GM19035 (cell line): ENCODE measurements around the gene PTGDS.

Experiments
- ATAC-seq: cut with Tn5 transposase; IDR thresholded peaks from one replicate; pipeline ENCODE4 v1.9.1; 2021; ENCODE audit not compliant: unreplicated experiment

The PTGDS gene

DNA sequence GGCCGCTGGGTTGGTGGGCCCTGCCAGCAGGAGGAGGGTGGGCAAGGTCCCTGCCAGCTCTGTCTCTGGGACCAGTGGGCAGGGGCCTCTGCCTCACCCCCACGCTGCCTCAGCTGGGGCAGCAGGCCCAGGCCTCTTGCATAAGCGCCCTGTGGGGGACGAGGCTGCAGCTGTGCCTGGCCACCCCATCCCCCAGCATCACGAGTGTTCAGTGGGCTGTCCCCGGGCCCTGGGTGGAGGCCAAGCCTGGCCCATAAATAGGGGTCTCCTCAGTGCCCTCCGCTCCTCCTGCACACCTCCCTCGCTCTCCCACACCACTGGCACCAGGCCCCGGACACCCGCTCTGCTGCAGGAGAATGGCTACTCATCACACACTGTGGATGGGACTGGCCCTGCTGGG is at the start of gene PTGDS:
PTGDS (plus strand) TSS at position 282 of the 400 bp plus-strand sequence; CDS start at position 357, 75 bp downstream.
- no peak for ATAC-seq

GRCh38 chr9:136928591-136928990 is 48.7 kb upstream of the PTGDS start:
- ATAC-seq: no peak

DNA sequence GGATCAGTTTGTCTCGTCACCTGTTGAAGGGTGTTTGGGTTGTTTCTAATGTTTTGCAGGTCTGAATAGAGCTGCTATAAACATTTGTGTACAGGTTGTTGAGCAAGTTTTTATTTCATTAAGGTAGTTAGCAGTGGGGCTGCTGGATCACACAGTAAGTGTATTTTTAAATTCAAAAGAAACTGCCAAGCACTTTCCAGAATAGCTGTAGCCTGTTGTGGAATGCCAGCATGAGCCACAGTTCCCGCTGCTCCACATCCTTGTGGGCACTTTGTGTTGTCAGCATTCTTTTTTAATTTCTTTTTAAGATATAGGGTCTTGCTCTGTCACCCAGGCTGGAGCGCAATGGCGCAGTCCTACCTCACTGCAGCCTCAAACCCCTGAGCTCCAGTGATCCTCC is 47.3 kb upstream of the PTGDS start:
- no peak for ATAC-seq

- ATAC-seq: no peak
Measured at GRCh38 chr9:136931611-136932130, 45.6 kb upstream of the PTGDS start.

DNA sequence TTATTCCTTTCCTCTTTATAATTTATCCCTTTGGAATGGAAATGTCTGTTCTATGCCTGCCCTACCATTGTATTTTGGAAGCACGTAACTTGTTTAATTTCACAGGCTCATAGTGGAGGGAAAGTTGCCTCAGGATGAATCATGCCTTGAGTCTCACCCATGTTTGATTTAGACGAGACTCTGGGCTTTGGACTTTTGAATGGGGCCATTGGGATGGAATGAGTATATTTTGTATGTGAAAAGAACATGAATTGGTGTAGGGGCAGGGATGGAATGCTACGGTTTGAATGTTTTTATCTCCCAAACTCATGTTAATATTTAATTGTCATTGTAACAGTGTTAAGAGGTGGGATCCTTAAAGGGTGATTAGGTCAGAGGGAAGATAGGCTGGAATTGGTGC is 43.0 kb upstream of the PTGDS start:
- no peak for ATAC-seq

GRCh38 chr9:136935651-136936050 is 41.7 kb upstream of the PTGDS start:
- no peak for ATAC-seq

GRCh38 chr9:136936645-136937170 is 40.6 kb upstream of the PTGDS start:
- no peak for ATAC-seq

- ATAC-seq: no peak
Measured at GRCh38 chr9:136937186-136938001, 39.9 kb upstream of the PTGDS start.

DNA sequence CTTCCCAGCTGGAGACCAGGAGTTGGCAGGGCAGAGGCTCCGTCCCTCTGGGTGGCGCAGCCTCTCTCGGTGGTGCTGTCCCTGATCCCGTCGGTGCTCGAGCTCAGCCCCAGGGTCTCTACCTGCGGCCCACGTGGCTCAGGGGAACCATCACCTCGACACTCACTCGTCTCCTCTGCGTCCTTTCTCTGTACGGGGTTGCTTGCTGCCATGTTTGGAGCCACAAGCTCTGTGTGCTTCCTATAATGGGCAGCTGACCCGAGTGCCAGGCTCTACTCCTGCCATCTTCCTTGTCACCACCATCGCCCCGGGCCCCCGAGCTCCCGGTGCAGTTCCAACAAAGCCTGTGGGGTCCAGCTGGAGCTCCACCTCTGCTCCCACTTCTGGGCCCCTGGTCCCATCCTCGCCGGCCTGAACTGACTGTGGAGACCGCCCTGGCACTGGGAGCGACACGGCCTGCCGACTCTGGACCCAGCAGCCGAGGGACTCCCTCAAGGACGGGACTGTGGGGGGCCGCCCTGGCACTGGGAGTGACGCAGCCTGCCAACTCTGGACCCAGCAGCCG is 37.8 kb upstream of the PTGDS start:
- ATAC-seq: no peak

DNA sequence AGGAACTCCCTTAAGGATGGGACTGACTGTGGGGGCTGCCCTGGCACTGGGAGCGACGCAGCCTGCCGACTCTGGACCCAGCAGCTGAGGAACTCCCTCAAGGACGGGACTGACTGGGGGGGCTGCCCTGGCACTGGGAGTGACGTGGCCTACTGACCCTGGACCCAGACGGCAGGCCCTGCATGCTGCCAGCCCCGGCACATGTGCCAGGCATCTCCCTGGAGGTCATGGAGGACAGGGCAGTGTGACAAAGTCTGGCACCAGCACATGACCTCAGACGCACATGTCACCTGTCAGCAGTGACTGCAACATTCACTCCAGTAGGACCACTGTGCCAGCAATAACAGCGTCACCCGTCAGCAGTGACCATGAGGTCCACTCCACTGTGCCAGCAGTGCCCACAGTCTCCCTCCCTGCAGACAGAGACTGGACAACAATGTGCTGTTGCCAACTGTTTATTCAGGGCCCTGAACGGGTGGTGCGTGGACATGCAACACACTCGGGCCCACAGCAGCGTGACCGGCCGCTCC is 37.2 kb upstream of the PTGDS start:
- ATAC-seq: no peak

GRCh38 chr9:136940526-136941230 is 36.6 kb upstream of the PTGDS start:
- ATAC-seq: no peak

DNA sequence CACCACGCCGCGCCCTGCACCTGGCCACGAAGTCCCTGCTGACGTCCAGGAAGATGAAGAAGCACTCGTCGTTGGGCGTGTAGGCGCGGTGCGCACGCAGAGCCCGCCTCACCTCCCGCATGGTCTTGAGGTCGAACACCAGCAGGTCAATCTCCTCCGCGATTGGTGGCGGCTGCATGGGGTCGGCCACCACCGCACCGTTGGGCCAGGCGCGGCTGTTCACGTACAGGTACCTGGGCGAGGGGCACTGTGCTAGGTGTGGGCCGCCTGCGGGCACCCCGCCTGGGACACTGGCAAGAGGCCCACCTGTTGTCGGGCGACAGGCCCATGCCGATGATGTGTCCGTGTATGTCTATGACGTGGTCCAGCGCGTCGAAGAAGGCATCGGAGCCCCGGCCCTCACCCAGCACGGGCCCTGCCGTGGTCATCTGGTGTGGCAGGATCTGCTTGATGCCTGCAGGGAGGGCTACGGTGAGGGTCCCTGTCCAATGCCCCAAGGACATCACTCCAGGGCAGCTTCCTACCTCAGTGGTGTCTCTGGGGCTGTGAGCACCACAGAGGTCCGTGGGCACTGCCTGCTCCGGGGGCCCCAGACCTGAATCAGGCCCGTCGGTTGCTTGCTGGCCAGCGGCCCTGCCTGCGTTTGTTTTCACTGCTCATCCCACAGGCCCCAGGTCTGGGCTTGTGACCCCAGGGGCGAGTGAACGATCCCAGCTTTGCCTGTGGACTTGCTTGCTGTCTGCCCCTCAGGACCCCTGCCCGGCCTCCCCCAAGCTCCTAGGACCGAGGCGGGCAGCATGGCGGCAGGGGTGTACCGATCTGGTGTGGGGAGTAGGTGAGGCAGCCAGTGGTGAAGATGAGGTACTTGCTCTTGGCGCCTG is 35.8 kb upstream of the PTGDS start:
- no peak for ATAC-seq

GRCh38 chr9:136942112-136942880 is 35.0 kb upstream of the PTGDS start:
- ATAC-seq: no peak

- ATAC-seq: no peak
Measured at GRCh38 chr9:136942881-136943230, 34.4 kb upstream of the PTGDS start.

- peak; percentile 15 for ATAC-seq
Measured at GRCh38 chr9:136943291-136944211, 33.8 kb upstream of the PTGDS start.

- no peak for ATAC-seq
Measured at GRCh38 chr9:136944212-136944518, 33.1 kb upstream of the PTGDS start.

DNA sequence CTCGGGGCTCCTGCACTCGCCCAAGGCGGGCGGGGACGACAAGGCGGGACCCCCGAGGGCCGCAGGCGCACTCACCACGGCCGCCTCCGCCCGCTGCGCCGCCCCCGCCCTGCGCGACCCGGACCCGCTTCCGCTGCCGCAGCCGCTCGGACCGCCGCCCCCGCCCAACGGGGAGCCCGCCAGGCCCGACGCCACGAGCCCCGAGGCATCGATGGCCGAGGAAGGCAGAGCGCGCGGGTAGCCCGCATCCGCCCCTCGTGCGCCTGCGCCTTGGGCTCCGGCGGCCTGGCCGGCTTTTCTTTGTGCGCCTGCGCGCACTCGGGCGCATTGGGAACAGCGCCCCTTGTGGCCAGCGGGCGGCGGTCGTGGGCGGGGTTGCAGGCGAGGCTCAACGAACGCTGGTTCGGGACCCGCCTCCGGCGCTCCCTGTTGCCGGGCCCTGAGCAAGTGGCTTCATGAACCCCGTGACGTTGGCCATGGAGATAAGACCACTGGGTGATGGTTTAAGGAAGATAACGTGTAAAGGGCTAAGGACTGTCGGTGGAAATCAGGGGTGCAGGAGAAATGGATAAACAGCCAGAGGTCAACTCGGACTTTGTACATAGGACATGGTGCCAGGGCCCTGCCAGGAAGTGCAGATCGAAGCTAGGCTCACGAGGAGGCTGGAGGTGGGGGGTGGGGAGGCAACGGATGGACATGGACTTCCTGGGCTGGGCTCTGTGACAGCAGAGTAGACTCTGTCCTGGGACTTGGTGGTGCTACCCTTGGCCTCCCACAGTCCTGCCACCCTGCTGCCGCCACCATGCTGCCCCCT is 32.6 kb upstream of the PTGDS start, which contains the start of the genes C8G and FBXW5:
C8G (plus strand) TSS at position 725 of the 814 bp plus-strand sequence; CDS start at position 803, 78 bp downstream.
FBXW5 (minus strand) TSS at position 220 of the 814 bp plus-strand sequence. CDS start 655 bp downstream, outside the sequence.
- peak; percentile 88 for ATAC-seq
